HCT116 (cell line): ENCODE results near the gene SIRPG. TPM values are rescaled to one million over a fixed set of nuclear protein-coding genes. Genes with fewer than 3 reads are reported as not detected.

Source experiments
- ATAC-seq: fragments of 200-7000 bp; cut with Tn5 transposase; 2 replicates; pipeline ENCODE4 v1.9.1; 2020; ENCODE audit warnings: mild to moderate bottlenecking, moderate library complexity
- BruUV-seq: library from RNA; stranded (reverse); fragments of 400-500 nt; replicated peaks from 2 replicates; lab custom pipeline; 2021; lab: Mats Ljungman, UMichigan
- CTCF ChIA-PET: fragments of 300-600 bp; sonication (Branson Sonifier 250); formaldehyde crosslinking; loops from one replicate; lab custom pipeline; 2021; ENCODE audit warnings: antibody characterized with exemption; lab: Charles Lee
- POLR2A ChIA-PET: fragments of 300-600, 350-600 bp; sonication (Branson Sonifier 250); formaldehyde crosslinking; loops from one replicate; lab custom pipeline; 2021; ENCODE audit warnings: antibody characterized with exemption; lab: Charles Lee
- RAD21 ChIA-PET, 2 experiments: fragments of 300-600 bp; sonication (Branson Sonifier 250); formaldehyde crosslinking; loops; one replicate each; lab custom pipeline; 2023; ENCODE audit warnings: low total read pairs in 2 of 2; ENCODE audit not compliant: uncharacterized antibody in 2 of 2, unreplicated experiment in 2 of 2, low non-redundant PET in 1 of 2; lab: Charles Lee
- DNase-seq: peaks from one replicate; pipeline ENCODE4 v3.0.0-alpha.2; 2010; ENCODE audit warnings: low read depth, low spot score
- H2AFZ ChIP-seq: fragments of 200-600 bp; shearing (Covaris generic), sonication (generic); 2 replicates; pipeline ENCODE4 v1.6.1; 2017; ENCODE audit warnings: low read depth, mixed run types, mixed read lengths, antibody characterized with exemption, low read length; ENCODE audit not compliant: poor library complexity, severe bottlenecking
- H3K27ac ChIP-seq: 2 replicates; pipeline ENCODE4 v1.5.1; 2012; ENCODE audit warnings: low read depth, low read length
- H3K27me3 ChIP-seq: fragments of 200-600 bp; sonication (generic); 2 replicates; pipeline ENCODE4 v1.6.1; 2016; ENCODE audit warnings: mixed run types, low read length, mixed read lengths; ENCODE audit not compliant: insufficient read depth
- H3K36me3 ChIP-seq, 2 experiments: fragments of 200-500 bp in 1 of 2; fragments of 200-600 bp in 1 of 2; sonication (Bioruptor generic) in 1 of 2; sonication (generic) in 1 of 2; 2 replicates each; pipeline versions ENCODE4 v1.5.1 to v1.6.1; 2014 to 2016; ENCODE audit warnings: low read length in 2 of 2, inconsistent platforms in 1 of 2, mixed read lengths in 1 of 2, mixed run types in 1 of 2; ENCODE audit not compliant: insufficient read depth in 2 of 2, control insufficient read depth in 1 of 2
- H3K4me1 ChIP-seq, 2 experiments: fragments of 200-600 bp in 1 of 2; sonication (generic) in 1 of 2; 2 replicates each; pipeline versions ENCODE4 v1.5.1 to v1.6.1; 2012 to 2017; ENCODE audit warnings: low read length in 2 of 2, inconsistent platforms in 1 of 2, mild to moderate bottlenecking in 1 of 2, mixed read lengths in 1 of 2, mixed run types in 1 of 2, moderate library complexity in 1 of 2; ENCODE audit not compliant: insufficient read depth in 2 of 2, control insufficient read depth in 1 of 2
- H3K4me2 ChIP-seq: fragments of 200-600 bp; sonication (generic); 2 replicates; pipeline ENCODE4 v1.6.1; 2017; ENCODE audit warnings: mixed run types, low read length, mixed read lengths
- H3K4me3 ChIP-seq, 2 experiments: fragments of 200-600 bp in 1 of 2; sonication (generic) in 1 of 2; replicated peaks in 1 of 2; 2 replicates each; pipeline ENCODE4 v1.5.1; 2011 to 2016; ENCODE audit warnings: low read length in 2 of 2, control low read depth in 1 of 2, low read depth in 1 of 2, mild to moderate bottlenecking in 1 of 2, mixed read lengths in 1 of 2, mixed run types in 1 of 2
- H3K79me2 ChIP-seq: fragments of 200-600 bp; sonication (generic); 2 replicates; pipeline ENCODE4 v1.6.1; 2017; ENCODE audit warnings: mild to moderate bottlenecking, mixed run types, low read length, moderate library complexity, mixed read lengths; ENCODE audit not compliant: insufficient read depth
- H3K9ac ChIP-seq: fragments of 200-600 bp; sonication (generic); 2 replicates; pipeline ENCODE4 v1.6.1; 2016; ENCODE audit warnings: low read length, mixed read lengths
- H3K9me2 ChIP-seq: fragments of 200-600 bp; sonication (generic), shearing (Covaris generic); 2 replicates; pipeline ENCODE4 v1.6.1; 2017; ENCODE audit warnings: mixed run types, mild to moderate bottlenecking, moderate library complexity; ENCODE audit not compliant: insufficient read depth
- H3K9me3 ChIP-seq, 2 experiments: fragments of 200-500 bp in 1 of 2; fragments of 200-600 bp in 1 of 2; sonication (Bioruptor generic) in 1 of 2; sonication (generic) in 1 of 2; 2 replicates each; pipeline ENCODE4 v1.6.1; 2014 to 2017; ENCODE audit warnings: low read length in 2 of 2, mixed read lengths in 2 of 2, inconsistent platforms in 1 of 2, low read depth in 1 of 2, mild to moderate bottlenecking in 1 of 2, mixed run types in 1 of 2, moderate library complexity in 1 of 2; ENCODE audit not compliant: control insufficient read depth in 1 of 2, insufficient read depth in 1 of 2
- H4K20me1 ChIP-seq: fragments of 200-600 bp; sonication (generic), shearing (Covaris generic); 2 replicates; pipeline ENCODE4 v1.6.1; 2017; ENCODE audit warnings: mixed run types, mild to moderate bottlenecking, moderate library complexity; ENCODE audit not compliant: insufficient read depth
- EGR1 ChIP-seq: IDR thresholded peaks from 2 replicates; pipeline ENCODE4 v1.6.1; 2012; ENCODE audit warnings: low read depth
- ELF1 ChIP-seq: IDR thresholded peaks from 2 replicates; pipeline ENCODE4 v1.6.1; 2012; ENCODE audit warnings: low read depth, borderline replicate concordance
- POLR2AphosphoS5 ChIP-seq: IDR thresholded peaks from 2 replicates; pipeline ENCODE4 v1.6.1; 2011; ENCODE audit warnings: mild to moderate bottlenecking, low read depth, low read length, moderate library complexity
- SP1 ChIP-seq: IDR thresholded peaks from 2 replicates; pipeline ENCODE4 v1.6.1; 2012; ENCODE audit warnings: low read depth
- SRF ChIP-seq: IDR thresholded peaks from 2 replicates; pipeline ENCODE4 v1.6.1; 2012; ENCODE audit warnings: low read depth
- TCF7L2 ChIP-seq: IDR thresholded peaks from 2 replicates; pipeline ENCODE4 v1.7.0; 2011; ENCODE audit warnings: borderline replicate concordance, inconsistent platforms; ENCODE audit not compliant: insufficient read depth, insufficient read length; ENCODE audit errors: extremely low read depth
- ZBTB33 ChIP-seq: IDR thresholded peaks from 2 replicates; pipeline ENCODE4 v1.6.1; 2011; ENCODE audit warnings: mild to moderate bottlenecking, low read length, moderate library complexity; ENCODE audit not compliant: insufficient replicate concordance; ENCODE audit errors: extremely low read depth
- ZNF274 ChIP-seq: fragments of 200-500 bp; sonication (Bioruptor generic); IDR thresholded peaks from 2 replicates; pipeline ENCODE4 v1.6.1; 2014; ENCODE audit warnings: mild to moderate bottlenecking, low read depth, low read length, inconsistent platforms
- intact Hi-C: fragments of 100-400 bp; cut with micrococcal nuclease; formaldehyde crosslinking; loops from 2 replicates; pipeline ENCODE4 v1.10.0; 2022
- total RNA-seq: library from RNA; stranded (reverse); gene quantifications from one replicate; pipeline ENCODE4 v1.2.1, GENCODE V29; 2021; ENCODE audit not compliant: unreplicated experiment
- TF ChIP-seq, protein P1 (sequence below), 3 experiments: fragments of 200-600 bp in 1 of 3; sonication (generic) in 1 of 3; IDR thresholded peaks in 2 of 3; conservative IDR thresholded peaks in 1 of 3; 2 replicates each; pipeline ENCODE4 v1.5.1; 2012 to 2017; ENCODE audit warnings: low read depth in 2 of 3, low read length in 2 of 3, antibody characterized with exemption in 1 of 3, borderline replicate concordance in 1 of 3, control low read depth in 1 of 3, mild to moderate bottlenecking in 1 of 3, mixed read lengths in 1 of 3, mixed run types in 1 of 3, moderate library complexity in 1 of 3; ENCODE audit not compliant: insufficient read depth in 1 of 3

Gene SIRPG
- total RNA-seq, 1 experiment from 2014 or later: not detected

DNA sequence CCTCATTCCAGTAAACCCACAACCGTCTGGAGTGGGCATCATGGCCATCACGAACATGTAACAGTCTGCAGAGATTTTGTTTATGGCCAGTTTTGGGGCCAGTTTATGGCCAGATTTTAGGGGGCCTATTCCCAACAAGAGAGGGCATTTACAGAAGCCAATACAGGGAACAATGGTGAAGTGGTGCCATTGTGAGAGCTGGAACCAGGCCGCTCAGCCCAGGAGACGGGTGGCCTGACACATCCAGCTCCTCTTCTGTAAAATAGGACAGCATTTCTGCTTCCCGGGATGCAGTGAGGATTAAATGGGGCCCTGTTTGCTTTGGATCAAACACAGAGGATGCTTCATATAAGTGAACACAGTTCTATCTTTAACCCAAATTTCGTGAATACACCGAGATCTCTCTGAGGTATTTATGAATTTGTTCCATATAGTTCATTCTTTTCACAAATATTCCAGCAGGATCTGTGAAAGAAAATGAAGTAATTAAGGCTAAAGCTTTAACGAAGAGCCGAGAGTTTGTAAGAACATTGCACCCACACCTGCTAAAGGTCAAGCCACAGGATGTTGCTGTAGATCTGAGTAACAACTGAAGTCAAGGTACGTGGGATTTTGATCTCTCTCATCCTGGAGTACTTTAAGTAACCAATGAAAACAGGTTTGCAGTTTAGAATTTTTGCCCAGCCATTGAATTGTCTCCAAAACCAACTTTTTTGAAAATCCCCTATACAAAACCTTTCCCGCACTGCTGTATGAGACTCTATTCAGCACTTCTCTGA, 14.5 kb upstream of the SIRPG start:
- ChIA-PET POLR2A (no interaction called here), RAD21 (no interaction called here), CTCF (no interaction called here)
- TF ChIP-seq TCF7L2: no peak
- TF ChIP-seq ZNF274: no peak
- no peak for TF ChIP-seq EGR1
- TF ChIP-seq ZBTB33: no peak
- no peak for TF ChIP-seq SRF
- TF ChIP-seq ELF1: no peak
- TF ChIP-seq POLR2AphosphoS5: no peak
- TF ChIP-seq, protein P1, sequence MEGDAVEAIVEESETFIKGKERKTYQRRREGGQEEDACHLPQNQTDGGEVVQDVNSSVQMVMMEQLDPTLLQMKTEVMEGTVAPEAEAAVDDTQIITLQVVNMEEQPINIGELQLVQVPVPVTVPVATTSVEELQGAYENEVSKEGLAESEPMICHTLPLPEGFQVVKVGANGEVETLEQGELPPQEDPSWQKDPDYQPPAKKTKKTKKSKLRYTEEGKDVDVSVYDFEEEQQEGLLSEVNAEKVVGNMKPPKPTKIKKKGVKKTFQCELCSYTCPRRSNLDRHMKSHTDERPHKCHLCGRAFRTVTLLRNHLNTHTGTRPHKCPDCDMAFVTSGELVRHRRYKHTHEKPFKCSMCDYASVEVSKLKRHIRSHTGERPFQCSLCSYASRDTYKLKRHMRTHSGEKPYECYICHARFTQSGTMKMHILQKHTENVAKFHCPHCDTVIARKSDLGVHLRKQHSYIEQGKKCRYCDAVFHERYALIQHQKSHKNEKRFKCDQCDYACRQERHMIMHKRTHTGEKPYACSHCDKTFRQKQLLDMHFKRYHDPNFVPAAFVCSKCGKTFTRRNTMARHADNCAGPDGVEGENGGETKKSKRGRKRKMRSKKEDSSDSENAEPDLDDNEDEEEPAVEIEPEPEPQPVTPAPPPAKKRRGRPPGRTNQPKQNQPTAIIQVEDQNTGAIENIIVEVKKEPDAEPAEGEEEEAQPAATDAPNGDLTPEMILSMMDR (IDR thresholded peaks at IDR 0.05 in 2 of 3, conservative IDR thresholded peaks at IDR 0.05 in 1 of 3; ENCODE audit: borderline replicate concordance in 1 of 3, insufficient read depth in 1 of 3, low read depth in 2 of 3, low read length in 2 of 3): no peak
- no peak for TF ChIP-seq SP1
- H3K79me2 ChIP-seq: no peaks in the 10 kb centered on the region
- no TSS peak for BruUV-seq
- no peak overlapping the region for H2AFZ ChIP-seq
- H3K9me2 ChIP-seq: no peaks in the 10 kb centered on the region
- intact Hi-C loops: no loop called here
- H3K27ac ChIP-seq: no peak overlapping the region
- no peaks in the 10 kb centered on the region for H3K9me3 ChIP-seq
- no peaks in the 10 kb centered on the region for H3K36me3 ChIP-seq
- H3K27me3 ChIP-seq: peaks cover 44% of the 10 kb centered on the region
- no peaks in the 10 kb centered on the region for H3K4me1 ChIP-seq
- ATAC-seq: no peak
- no peak overlapping the region for H3K9ac ChIP-seq
- no peak overlapping the region for H3K4me2 ChIP-seq
- DNase-seq: no peak
- H3K4me3 ChIP-seq: no peak overlapping the region
- H4K20me1 ChIP-seq: no peaks in the 10 kb centered on the region
